Activated CD8-positive, alpha-beta memory T cell treated with anti-CD3 and anti-CD28 coated beads for 24 hours (primary cell): ENCODE measurements around the gene MAP4K4.
"Not testable (repeated sequence)": the region's sequence is repeated elsewhere in the genome, so short reads cannot be mapped to it uniquely, and the experiment has no call there.

Experiments
- DNase-seq: peaks from one replicate; pipeline ENCODE4 v3.0.0-alpha.2; 2020

Gene MAP4K4

GRCh38 chr2:101883860-101884259 lies 186.4 kb downstream of the MAP4K4 start:
- no peak for DNase-seq

DNA sequence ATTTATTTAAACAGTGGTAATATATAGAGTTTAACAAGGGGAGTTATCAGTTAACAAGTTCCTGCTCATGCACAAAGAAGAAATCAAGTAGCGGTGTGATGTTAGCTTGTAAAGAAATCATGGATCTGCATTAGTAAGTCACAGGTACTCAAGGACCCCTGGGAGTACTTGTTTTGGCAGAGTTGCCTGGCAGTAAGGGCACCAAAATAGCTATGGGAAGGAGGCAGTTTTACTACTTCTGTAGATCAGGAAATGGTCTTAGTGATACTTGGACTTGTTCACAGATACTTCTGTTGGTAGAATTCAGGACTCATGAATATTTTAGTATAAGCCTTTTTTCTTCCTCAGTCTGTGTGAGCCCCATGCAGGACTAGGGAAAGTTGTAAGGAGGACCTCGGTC lies 186.9 kb downstream of the MAP4K4 start:
- no peak for DNase-seq

GRCh38 chr2:101887328-101887727 lies 189.8 kb downstream of the MAP4K4 start:
- no peak for DNase-seq

- no peak for DNase-seq
Measured at GRCh38 chr2:101889460-101890098, 192.1 kb downstream of the MAP4K4 start.

DNA sequence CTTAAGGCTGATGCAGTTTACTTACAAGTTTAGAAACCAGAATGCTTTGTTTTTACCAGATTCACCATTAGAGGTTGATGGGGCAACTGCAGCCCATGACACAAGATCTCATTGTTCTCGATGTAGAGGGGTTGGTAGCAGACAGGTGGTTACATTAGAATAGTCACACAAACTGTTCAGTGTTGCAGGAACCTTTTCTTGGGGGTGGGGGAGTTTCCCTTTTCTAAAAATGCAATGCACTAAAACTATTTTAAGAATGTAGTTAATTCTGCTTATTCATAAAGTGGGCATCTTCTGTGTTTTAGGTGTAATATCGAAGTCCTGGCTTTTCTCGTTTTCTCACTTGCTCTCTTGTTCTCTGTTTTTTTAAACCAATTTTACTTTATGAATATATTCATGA lies 194.9 kb downstream of the MAP4K4 start:
- no peak for DNase-seq

GRCh38 chr2:101893681-101894381 lies 196.3 kb downstream of the MAP4K4 start:
- DNase-seq, result no peak

DNA sequence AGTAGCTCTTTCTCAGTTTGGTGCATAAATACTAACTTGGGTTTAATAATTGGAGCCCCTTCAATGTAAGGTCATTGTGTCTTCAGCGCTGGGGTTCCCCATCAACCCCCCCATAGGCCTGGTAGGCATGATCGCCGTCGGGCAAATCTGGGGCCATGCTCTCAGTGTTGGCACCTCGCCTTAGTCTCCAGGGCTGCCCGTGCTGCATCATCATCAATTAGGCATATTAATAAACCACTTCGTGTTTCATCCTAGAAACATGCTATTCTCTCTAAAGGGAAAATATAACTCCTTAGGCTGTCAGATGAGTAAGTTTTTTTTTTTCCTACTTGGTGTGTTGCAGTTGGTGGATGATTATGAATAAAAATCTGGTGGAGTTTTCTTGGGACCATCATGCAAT lies 197.5 kb downstream of the MAP4K4 start:
- no peak for DNase-seq

DNA sequence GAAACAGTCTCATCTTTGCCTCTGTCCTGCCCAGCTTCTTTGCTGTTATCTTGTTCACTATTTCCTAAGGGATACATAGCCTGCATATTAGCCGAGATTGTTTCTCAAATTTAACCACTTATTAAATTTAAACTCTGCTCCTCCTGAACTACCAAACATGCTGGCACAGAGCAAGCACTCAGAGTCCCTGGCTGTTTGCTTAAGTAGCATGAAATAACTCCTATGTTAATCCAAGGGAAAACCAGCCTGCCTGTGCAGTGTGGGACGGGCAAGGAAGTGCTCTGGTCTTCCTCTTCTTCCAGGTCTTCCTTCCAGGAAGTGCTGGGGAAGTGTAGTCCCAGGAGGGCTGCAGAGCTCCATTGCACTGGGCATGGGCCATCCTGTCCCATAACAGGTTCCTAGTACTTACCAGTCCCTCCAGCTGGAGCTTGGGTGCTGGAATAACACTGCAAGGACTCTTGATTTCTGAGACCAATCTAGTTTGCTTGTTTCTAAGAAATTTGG lies 198.4 kb downstream of the MAP4K4 start:
- DNase-seq, result no peak

- no peak for DNase-seq
Measured at GRCh38 chr2:101897301-101897700, 199.8 kb downstream of the MAP4K4 start.

GRCh38 chr2:101899265-101899664 lies 201.8 kb downstream of the MAP4K4 start:
- no peak for DNase-seq

DNA sequence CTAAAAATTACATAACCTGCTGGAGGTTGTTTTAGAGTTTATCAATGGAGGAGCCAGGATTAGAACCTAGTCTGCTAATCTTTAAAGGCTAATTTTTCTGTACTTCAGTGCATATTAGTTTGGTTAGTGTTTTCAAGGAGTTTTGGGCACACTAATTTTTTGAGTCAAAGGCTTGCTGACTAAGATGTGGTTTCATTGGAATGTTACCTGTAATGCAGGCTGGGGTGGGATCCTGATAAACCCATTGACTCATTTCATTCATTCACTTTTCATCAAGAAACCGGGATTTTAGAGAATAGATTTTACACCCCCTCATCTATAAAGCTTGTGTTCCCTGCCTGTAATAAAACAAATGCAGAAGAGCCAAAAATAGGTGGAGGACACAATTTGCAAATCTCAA lies 202.4 kb downstream of the MAP4K4 start:
- no peak for DNase-seq

DNA sequence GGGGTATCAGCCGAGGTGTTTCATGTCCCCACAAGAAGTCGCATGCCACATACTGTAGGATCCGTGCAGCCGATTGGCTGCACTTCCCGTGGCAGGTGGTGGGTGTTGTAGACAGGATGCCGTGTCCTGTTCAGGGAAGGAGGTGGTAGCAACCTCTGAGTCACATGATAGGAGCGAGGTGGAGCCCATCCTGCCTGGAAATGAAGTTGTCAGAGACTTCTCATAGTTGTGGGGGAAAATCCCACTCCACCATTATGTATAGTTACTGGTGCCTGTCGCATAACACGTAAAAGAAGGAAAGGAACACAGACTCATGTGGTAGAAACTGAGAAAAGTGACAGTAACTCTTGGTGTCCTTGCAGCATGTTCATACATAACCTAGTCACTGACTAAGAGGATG lies 202.9 kb downstream of the MAP4K4 start:
- DNase-seq, result no peak

- no peak for DNase-seq
Measured at GRCh38 chr2:101901241-101901640, 203.7 kb downstream of the MAP4K4 start.

DNA sequence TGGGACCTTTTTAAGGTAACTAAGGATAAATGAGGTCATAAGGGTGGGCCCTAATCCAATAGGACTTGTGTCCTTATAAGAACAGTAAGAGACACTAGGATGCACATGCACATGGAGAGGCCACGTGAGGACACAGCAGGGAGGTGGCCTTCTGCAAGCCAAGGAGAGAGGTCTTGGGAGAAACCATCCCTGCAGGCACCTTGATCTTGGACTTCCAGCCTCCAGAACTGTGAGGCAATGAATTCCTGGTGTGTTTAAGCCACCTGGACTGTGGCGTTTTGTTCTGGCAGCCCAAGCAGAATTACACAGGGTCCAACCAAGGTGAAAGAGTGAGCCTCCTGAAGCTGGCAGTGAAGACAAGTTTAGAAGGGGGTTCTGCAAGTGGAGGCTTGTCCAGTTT lies 204.7 kb downstream of the MAP4K4 start:
- DNase-seq, result no peak

DNA sequence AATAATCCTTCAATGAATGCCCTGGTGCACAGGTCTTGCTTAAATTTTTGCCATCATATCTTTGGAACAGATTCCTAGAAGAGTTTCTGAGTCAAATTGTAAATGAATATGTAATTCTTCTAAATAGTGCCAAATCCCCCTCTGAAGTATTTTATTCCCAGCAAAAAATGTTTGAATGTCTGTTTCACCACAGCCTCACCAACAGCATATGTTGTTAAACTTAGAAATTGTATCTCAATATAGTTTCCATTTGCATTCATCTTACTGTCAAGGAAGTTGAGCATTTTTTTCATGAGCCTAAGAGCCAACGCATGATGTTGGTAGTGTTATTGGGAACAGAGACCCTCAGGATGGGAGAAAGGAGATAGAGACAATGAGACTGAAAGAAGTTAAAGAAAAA lies 207.4 kb downstream of the MAP4K4 start:
- DNase-seq, result no peak

- no peak for DNase-seq
Measured at GRCh38 chr2:101905746-101906336, 208.3 kb downstream of the MAP4K4 start.

GRCh38 chr2:101909760-101910159 lies 212.3 kb downstream of the MAP4K4 start:
- no peak for DNase-seq

- DNase-seq, result no peak
Measured at GRCh38 chr2:101912545-101912944, 215.0 kb downstream of the MAP4K4 start.

- no peak for DNase-seq
Measured at GRCh38 chr2:101921319-101921952, 223.9 kb downstream of the MAP4K4 start.

- DNase-seq, result no peak
Measured at GRCh38 chr2:101921953-101922325, 224.4 kb downstream of the MAP4K4 start.

DNA sequence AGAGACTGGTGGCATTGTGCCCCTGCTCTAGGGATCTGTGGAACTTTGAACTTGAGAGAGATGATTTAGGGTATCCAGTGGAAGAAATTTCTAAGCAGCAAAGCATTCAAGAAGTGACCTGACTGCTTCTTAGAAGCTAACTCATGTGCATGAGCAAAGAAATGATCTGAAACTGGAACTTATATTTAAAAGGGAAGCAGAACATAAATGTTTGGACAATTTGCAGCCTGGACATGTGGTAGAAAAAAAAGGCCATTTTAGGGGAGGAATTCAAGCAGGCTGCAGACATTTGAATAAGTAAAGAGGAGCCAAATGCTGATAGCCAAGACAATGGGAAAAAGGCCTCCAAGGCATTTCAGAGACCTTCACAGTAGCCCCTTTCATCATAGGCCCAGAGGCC lies 226.8 kb downstream of the MAP4K4 start:
- DNase-seq, result not testable (repeated sequence)

DNA sequence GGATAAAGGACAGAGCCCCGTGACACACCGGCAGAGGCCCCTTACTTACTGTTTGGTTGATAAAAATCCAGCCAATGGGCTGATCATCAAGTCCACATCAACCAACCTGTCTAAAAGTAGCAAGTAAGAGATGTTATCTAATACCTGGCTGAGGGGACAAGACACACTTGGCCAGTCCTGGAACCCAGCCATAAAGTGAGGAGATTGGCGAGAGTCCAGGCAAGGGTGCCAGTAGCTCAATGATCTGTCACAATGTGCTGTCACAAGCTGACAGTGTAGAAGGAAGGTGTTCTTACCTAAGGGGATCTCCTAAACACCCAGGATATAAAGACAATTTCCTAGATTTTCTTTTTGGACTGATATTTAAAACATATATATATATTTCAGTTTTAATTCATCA lies 232.5 kb downstream of the MAP4K4 start:
- DNase-seq, result no peak

GRCh38 chr2:101930847-101931246 lies 233.3 kb downstream of the MAP4K4 start:
- no peak for DNase-seq

- no peak for DNase-seq
Measured at GRCh38 chr2:101931402-101931801, 233.9 kb downstream of the MAP4K4 start.
